H1 (cell line): ENCODE results near the gene RANBP17. TPM values are rescaled to one million over a fixed set of nuclear protein-coding genes. Genes with fewer than 3 reads are reported as not detected.

Experiments
- CTCF ChIA-PET: fragments of 300-600 bp; sonication (Branson Sonifier 250); formaldehyde crosslinking; loops from one replicate; lab custom pipeline; 2021; ENCODE audit not compliant: partially characterized antibody; lab: Charles Lee
- POLR2A ChIA-PET: fragments of 300-600 bp; sonication (Branson Sonifier 250); formaldehyde crosslinking; loops from one replicate; lab custom pipeline; 2021; ENCODE audit warnings: inconsistent platforms; ENCODE audit not compliant: partially characterized antibody; lab: Charles Lee
- DNase-seq, 2 experiments: peaks; one replicate each; pipeline versions ENCODE4 v3.0.0 to v3.0.0-alpha.2; 2010 to 2022; ENCODE audit warnings: low spot score in 2 of 2, low read depth in 1 of 2, mixed read lengths in 1 of 2
- FAIRE-seq: peaks from 2 replicates; lab custom pipeline; 2011; peaks lifted over from hg19 to GRCh38; lab: Jason Lieb, UNC
- H2AFZ ChIP-seq: 2 replicates; pipeline ENCODE4 v1.8.1; 2012; ENCODE audit warnings: low read length, inconsistent platforms
- H2AK5ac ChIP-seq: 2 replicates; pipeline ENCODE4 v1.6.1; 2013; ENCODE audit warnings: low read depth, low read length
- H2BK120ac ChIP-seq: replicated peaks from 2 replicates; pipeline ENCODE3; 2013; ENCODE audit warnings: low read depth, low read length, inconsistent platforms
- H2BK12ac ChIP-seq: 2 replicates; pipeline ENCODE4 v1.6.1; 2013; ENCODE audit warnings: low read depth, low read length
- H2BK15ac ChIP-seq: 2 replicates; pipeline ENCODE4 v1.6.1; 2013; ENCODE audit warnings: low read length
- H2BK20ac ChIP-seq: 2 replicates; pipeline ENCODE4 v1.6.1; 2013; ENCODE audit warnings: low read length
- H2BK5ac ChIP-seq: 2 replicates; pipeline ENCODE4 v1.6.1; 2013; ENCODE audit warnings: low read depth, low read length
- H3K14ac ChIP-seq: 2 replicates; pipeline ENCODE4 v1.6.1; 2013; ENCODE audit warnings: inconsistent platforms; ENCODE audit not compliant: insufficient read length
- H3K18ac ChIP-seq: 2 replicates; pipeline ENCODE4 v1.6.1; 2013; ENCODE audit warnings: low read length; ENCODE audit errors: extremely low read depth
- H3K23ac ChIP-seq: 2 replicates; pipeline ENCODE4 v1.6.1; 2013; ENCODE audit warnings: inconsistent platforms; ENCODE audit not compliant: insufficient read length
- H3K23me2 ChIP-seq: 2 replicates; pipeline ENCODE4 v1.6.1; 2013; ENCODE audit warnings: low read depth, low read length
- H3K27ac ChIP-seq: 2 replicates; pipeline ENCODE4 v1.6.1; 2011; ENCODE audit warnings: low read depth, low read length, inconsistent platforms
- H3K27me3 ChIP-seq, 4 experiments: replicated peaks in 1 of 4; 1 replicate in 1 of 4; 2 replicates in 3 of 4; pipeline versions ENCODE4 v1.6.1 to v1.8.1; 2011 to 2013; ENCODE audit warnings: low read length in 3 of 4, mild to moderate bottlenecking in 3 of 4, inconsistent platforms in 2 of 4, mixed read lengths in 2 of 4, moderate library complexity in 1 of 4; ENCODE audit not compliant: control insufficient read depth in 3 of 4, insufficient read depth in 3 of 4; ENCODE audit errors: extremely low read depth in 1 of 4
- H3K36me3 ChIP-seq, 4 experiments: 2 replicates each; pipeline versions ENCODE4 v1.6.1 to v1.8.1; 2011 to 2013; ENCODE audit warnings: mild to moderate bottlenecking in 4 of 4, low read length in 3 of 4, moderate library complexity in 2 of 4, control low read depth in 1 of 4, inconsistent platforms in 1 of 4; ENCODE audit not compliant: insufficient read depth in 4 of 4, control insufficient read depth in 2 of 4
- H3K4ac ChIP-seq: replicated peaks from 2 replicates; pipeline ENCODE3; 2013; ENCODE audit warnings: low read length, low read depth, mixed read lengths, inconsistent platforms; ENCODE audit not compliant: insufficient read length
- H3K4me1 ChIP-seq, 4 experiments: replicated peaks in 1 of 4; 1 replicate in 1 of 4; 2 replicates in 3 of 4; pipeline versions ENCODE4 v1.6.1 to v1.8.1; 2011 to 2013; ENCODE audit warnings: low read length in 3 of 4, inconsistent platforms in 2 of 4, mixed read lengths in 1 of 4; ENCODE audit not compliant: insufficient read depth in 4 of 4, control insufficient read depth in 3 of 4
- H3K4me2 ChIP-seq, 2 experiments: 2 replicates each; pipeline versions ENCODE4 v1.6.1 to v1.8.1; 2011 to 2013; ENCODE audit warnings: low read depth in 2 of 2, low read length in 2 of 2, control low read depth in 1 of 2, inconsistent platforms in 1 of 2, mild to moderate bottlenecking in 1 of 2; ENCODE audit not compliant: insufficient read depth in 1 of 2
- H3K4me3 ChIP-seq, 4 experiments: fragments of 200-600, 300-600 bp in 1 of 4; sonication (generic), shearing (Covaris generic), sonication (Bioruptor Twin) in 1 of 4; 2 replicates each; pipeline versions ENCODE4 v1.5.1 to v1.8.1; 2011 to 2016; ENCODE audit warnings: low read length in 4 of 4, low read depth in 3 of 4, control low read depth in 2 of 4, inconsistent platforms in 2 of 4, mild to moderate bottlenecking in 2 of 4, mixed read lengths in 1 of 4, moderate library complexity in 1 of 4; ENCODE audit not compliant: insufficient read depth in 2 of 4; ENCODE audit errors: extremely low read depth in 1 of 4
- H3K56ac ChIP-seq: replicated peaks from 2 replicates; pipeline ENCODE3; 2013; ENCODE audit warnings: low read depth, mild to moderate bottlenecking, mixed read lengths, low read length, inconsistent platforms; ENCODE audit not compliant: insufficient read length
- H3K79me1 ChIP-seq: 2 replicates; pipeline ENCODE4 v1.6.1; 2013; ENCODE audit warnings: low read depth, low read length, control low read depth
- H3K79me2 ChIP-seq, 2 experiments: 2 replicates each; pipeline versions ENCODE4 v1.6.1 to v1.8.1; 2012 to 2013; ENCODE audit warnings: low read length in 2 of 2, mild to moderate bottlenecking in 2 of 2, inconsistent platforms in 1 of 2; ENCODE audit not compliant: insufficient read depth in 2 of 2, control insufficient read depth in 1 of 2
- H3K9ac ChIP-seq, 4 experiments: replicated peaks in 1 of 4; 1 replicate in 1 of 4; 2 replicates in 3 of 4; pipeline versions ENCODE4 v1.6.1 to v1.8.1; 2011 to 2013; ENCODE audit warnings: low read depth in 3 of 4, low read length in 3 of 4, control low read depth in 2 of 4, mild to moderate bottlenecking in 2 of 4, moderate library complexity in 2 of 4, inconsistent platforms in 1 of 4; ENCODE audit errors: extremely low read depth in 1 of 4
- H3K9me3 ChIP-seq, 2 experiments: 2 replicates each; pipeline versions ENCODE4 v1.6.1 to v1.8.1; 2012 to 2013; ENCODE audit warnings: mild to moderate bottlenecking in 2 of 2, moderate library complexity in 2 of 2, control low read depth in 1 of 2, inconsistent platforms in 1 of 2, low read depth in 1 of 2, low read length in 1 of 2, mixed read lengths in 1 of 2; ENCODE audit not compliant: insufficient read depth in 2 of 2
- H4K20me1 ChIP-seq, 2 experiments: replicated peaks in 1 of 2; 2 replicates each; pipeline versions ENCODE3 to v1.8.1; 2011 to 2013; ENCODE audit warnings: inconsistent platforms in 2 of 2, low read length in 2 of 2, mild to moderate bottlenecking in 1 of 2; ENCODE audit not compliant: insufficient read depth in 2 of 2, control insufficient read depth in 1 of 2
- H4K5ac ChIP-seq: 2 replicates; pipeline ENCODE4 v1.6.1; 2013; ENCODE audit warnings: low read length, low read depth, mixed read lengths, inconsistent platforms; ENCODE audit not compliant: insufficient read length
- H4K8ac ChIP-seq: 2 replicates; pipeline ENCODE4 v1.8.0; 2013; ENCODE audit warnings: mild to moderate bottlenecking, moderate library complexity, low read length, inconsistent platforms; ENCODE audit not compliant: insufficient read depth; ENCODE audit errors: extremely low read depth
- H4K91ac ChIP-seq: replicated peaks from 2 replicates; pipeline ENCODE3; 2013; ENCODE audit warnings: low read length, mixed read lengths, inconsistent platforms; ENCODE audit not compliant: insufficient read length
- BACH1 ChIP-seq: IDR thresholded peaks from 2 replicates; pipeline ENCODE4 v1.6.1; 2012; ENCODE audit warnings: low read length, improper control_type of control experiment
- CBX5 ChIP-seq: fragments of 300-800, 300-1000 bp; sonication (generic); IDR thresholded peaks from 2 replicates; pipeline ENCODE4 v1.7.1; 2016; ENCODE audit warnings: antibody characterized with exemption, low read length, low read depth
- CREB1 ChIP-seq: IDR thresholded peaks from 2 replicates; pipeline ENCODE4 v1.6.1; 2012; ENCODE audit warnings: inconsistent platforms
- EP300 ChIP-seq, 2 experiments: IDR thresholded peaks; 1 replicate in 1 of 2; 2 replicates in 1 of 2; pipeline ENCODE4 v1.6.1; 2011 to 2012; ENCODE audit warnings: low read depth in 2 of 2, low read length in 2 of 2, mild to moderate bottlenecking in 2 of 2, borderline replicate concordance in 1 of 2, inconsistent platforms in 1 of 2, moderate library complexity in 1 of 2
- GABPA ChIP-seq: IDR thresholded peaks from 2 replicates; pipeline ENCODE4 v1.6.1; 2011; ENCODE audit warnings: mild to moderate bottlenecking, low read length, moderate library complexity, borderline replicate concordance; ENCODE audit not compliant: insufficient read depth
- KDM5A ChIP-seq: fragments of 200-600 bp; IDR thresholded peaks from 2 replicates; pipeline ENCODE4 v1.7.1; 2012; ENCODE audit warnings: mild to moderate bottlenecking, low read length, inconsistent platforms, mixed read lengths
- MAX ChIP-seq: IDR thresholded peaks from 2 replicates; pipeline ENCODE4 v1.6.1; 2012; ENCODE audit warnings: inconsistent platforms
- POU5F1 ChIP-seq: IDR thresholded peaks from 2 replicates; pipeline ENCODE4 v1.6.1; 2011; ENCODE audit warnings: low read depth, mild to moderate bottlenecking, low read length, moderate library complexity
- SAP30 ChIP-seq: fragments of 300-600 bp; sonication (generic); IDR thresholded peaks from 2 replicates; pipeline ENCODE4 v1.7.1; 2012; ENCODE audit warnings: low read length, moderate library complexity, mild to moderate bottlenecking, inconsistent platforms; ENCODE audit not compliant: insufficient read depth, insufficient replicate concordance
- TAF7 ChIP-seq: optimal IDR thresholded peaks from 2 replicates; pipeline ENCODE3; 2011; ENCODE audit warnings: low read depth, mild to moderate bottlenecking, inconsistent platforms, low read length, moderate library complexity, borderline replicate concordance
- YY1 ChIP-seq: IDR thresholded peaks from 2 replicates; pipeline ENCODE4 v1.6.1; 2011; ENCODE audit warnings: low read depth, mild to moderate bottlenecking, low read length
- WGBS, 2 experiments: shearing (Covaris generic) in 1 of 2; methylation state at CpG; one replicate each; pipeline versions ENCODE4 v1.1.6 to v1.1.7; 2013 to 2015; ENCODE audit warnings: low lambda C conversion rate in 2 of 2, mixed read lengths in 2 of 2, inconsistent platforms in 1 of 2, low coverage in 1 of 2, missing lambda C conversion rate in 1 of 2; ENCODE audit not compliant: insufficient replicate concordance in 2 of 2, insufficient coverage in 1 of 2, insufficient read length in 1 of 2; ENCODE audit errors: extremely low coverage in 1 of 2, missing lambda C conversion rate in 1 of 2; 5-methylcytosine and 5-hydroxymethylcytosine counted together
- polyA plus RNA-seq, 7 experiments: library from polyadenylated mRNA; depleted of rRNA in 3 of 7; stranded (reverse) in 5 of 7; unstranded in 2 of 7; fragments of >200 nt in 5 of 7; fragments of 200-250 nt in 2 of 7; gene quantifications; 1 replicate in 5 of 7; 2 replicates in 1 of 7; 4 replicates in 1 of 7; pipeline versions ENCODE4 v1.2.1 to v1.2.3, GENCODE V29; 2011 to 2013; ENCODE audit warnings: missing spikeins in 2 of 7, mixed read lengths in 2 of 7
- total RNA-seq: library from RNA; stranded (reverse); fragmentation: NEBNext Ultra II Directional; extraction: Animal tissue kit (Norgen Biotek cat#: 25700); gene quantifications from 2 replicates; pipeline ENCODE4 v1.2.1, GENCODE V29; 2021

The RANBP17 gene
- total and polyA plus RNA-seq, 2 of the 8 experiments (the other 6 are each of a cell fraction or from before 2014, with no cell fraction given), result 8.6 to 21.3 TPM

- Histone ChIP-seq H3K36me3 (peaks cover 0 to 19% (median 0%) of the 10 kb centered on the region in 4 experiments; a peak in 1 of 8 replicates), H3K4me1 (peaks cover 0 to 27% (median 5%) of the 10 kb centered on the region in 4 experiments; a peak in 6 of 7 replicates), H3K4me3 (no peak overlapping the region), H2BK5ac (no peak overlapping the region), H3K9ac (no peak overlapping the region), H3K23ac (no peak overlapping the region), H3K27me3 (peaks cover 78 to 96% (median 93%) of the 10 kb centered on the region in 4 experiments), H3K4me2 (no peak overlapping the region; a peak in 1 of 4 replicates), H3K4ac (no peak overlapping the region), H2BK12ac (no peak overlapping the region), H3K27ac (no peak overlapping the region), H2BK120ac (no peak overlapping the region), H3K18ac (no peak overlapping the region), H2BK20ac (no peak overlapping the region), H4K91ac (no peak overlapping the region), H4K8ac (no peak overlapping the region), H3K23me2 (peaks cover 2% of the 10 kb centered on the region; the same call in 1 of the 2 replicates), H4K5ac (no peak overlapping the region), H3K9me3 (no peaks in the 10 kb centered on the region), H2AK5ac (no peak overlapping the region), H4K20me1 (peaks cover 20 to 42% of the 10 kb centered on the region in 2 experiments), H3K14ac (no peak overlapping the region), H3K56ac (no peak overlapping the region), H2AFZ (no peak overlapping the region), H3K79me1 (no peaks in the 10 kb centered on the region), H2BK15ac (no peak overlapping the region), H3K79me2 (no peaks in the 10 kb centered on the region)
- WGBS, 2 experiments, result 15% methylated on average over 10 of the region's 10 CpGs; no CpG with 5 or more reads in 1 of the 2 experiments
- FAIRE-seq (peak; percentile 42), DNase-seq (peak in 1 of 2 experiments; percentile 63)
- POLR2A ChIA-PET, result interaction anchor here (0.9 to 1.5 kb wide), 2 partner anchors 8 to 17 kb away, joined by 3 to 4 read pairs; no protein-coding TSS in a partner anchor
- CTCF ChIA-PET, result interaction anchor here (0.7 to 6.3 kb wide), 5 partner anchors 10 to 44 kb away, joined by 3 to 40 read pairs (median 14); no protein-coding TSS in a partner anchor
- TF ChIP-seq EP300 (IDR thresholded peaks at IDR 0.05; ENCODE audit: borderline replicate concordance in 1 of 2, low read depth in 2 of 2, low read length in 2 of 2) (peak in 1 of 2 experiments; percentile 23; a peak in 1 of 3 replicates), YY1 (peak; percentile 66), SAP30 (no peak), GABPA (0 out of 2 replicates have a peak, but pooled peaks have one; percentile 35), CBX5 (no peak), BACH1 (no peak), MAX (no peak), KDM5A (no peak), CREB1 (no peak), POU5F1 (no peak), TAF7 (peak; percentile 34)
These were observed 445.2 kb downstream of the RANBP17 start for GRCh38 chr5:171306781-171307591.
